AG10803 (cell line): ENCODE measurements around the gene MEPCE.
A peak's percentile ranks its signal among the peaks of the same experiment; 100 is the strongest.
"Not testable (repeated sequence)": the region's sequence is repeated elsewhere in the genome, so short reads cannot be mapped to it uniquely, and the experiment has no call there.

Experiments
- DNase-seq: peaks from one replicate; pipeline ENCODE4 v3.0.0; 2010; ENCODE audit warnings: low read depth
- H3K4me3 ChIP-seq: 2 replicates; pipeline ENCODE4 v1.5.1; 2011; ENCODE audit warnings: mild to moderate bottlenecking, low read length, control low read depth
- TF ChIP-seq, protein P1 (sequence below): conservative IDR thresholded peaks from 2 replicates; pipeline ENCODE4 v1.5.1; 2011; ENCODE audit warnings: mild to moderate bottlenecking, low read length, control low read depth, inconsistent platforms

Gene MEPCE

DNA sequence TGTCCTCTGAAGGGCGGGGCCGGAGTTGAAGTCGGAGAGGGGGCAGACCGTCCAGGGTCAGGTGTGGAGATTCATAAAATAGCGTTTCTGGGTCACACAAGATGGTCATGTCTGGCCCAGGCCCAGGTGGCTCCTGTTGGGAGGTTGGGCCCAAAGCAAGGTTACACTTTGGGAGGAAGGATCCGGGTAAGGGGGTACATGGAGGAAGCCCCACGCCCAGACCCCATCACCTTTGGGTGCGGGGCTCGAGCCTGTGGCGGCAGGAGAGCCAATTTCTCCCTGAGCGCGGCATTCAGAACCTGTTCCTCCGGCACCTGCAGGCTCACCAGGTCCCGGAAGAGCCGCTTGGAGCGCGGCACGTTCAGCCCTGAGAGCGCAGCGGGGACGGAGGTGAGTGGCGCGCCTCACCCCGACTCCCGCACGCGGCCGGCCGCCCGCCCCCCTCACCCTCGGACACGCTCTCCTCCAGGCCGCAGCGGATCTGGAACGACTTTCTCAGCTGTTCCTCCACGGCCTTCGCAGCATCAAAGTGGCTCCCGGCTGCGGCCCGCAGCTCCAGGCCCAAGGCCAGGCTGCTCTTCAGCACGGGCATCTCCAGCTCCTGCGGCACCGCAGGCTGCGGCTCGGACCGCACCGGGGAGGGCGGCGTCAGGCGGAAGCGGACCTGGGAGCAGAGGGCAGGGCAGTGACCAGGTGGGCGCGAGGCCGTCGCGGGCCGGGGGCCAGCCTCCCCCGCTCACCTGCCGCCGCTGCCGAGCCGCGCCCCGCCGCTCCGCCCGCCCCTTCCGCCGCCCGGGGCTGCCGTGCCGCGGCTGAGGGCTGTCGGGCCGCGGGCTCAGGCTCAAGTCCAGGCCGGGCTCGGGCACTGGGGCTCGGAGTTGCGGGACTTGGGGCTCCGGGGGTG is 6.0 kb downstream of the MEPCE start:
- H3K4me3 ChIP-seq: peak overlapping the region; percentile 86
- TF ChIP-seq, protein P1, sequence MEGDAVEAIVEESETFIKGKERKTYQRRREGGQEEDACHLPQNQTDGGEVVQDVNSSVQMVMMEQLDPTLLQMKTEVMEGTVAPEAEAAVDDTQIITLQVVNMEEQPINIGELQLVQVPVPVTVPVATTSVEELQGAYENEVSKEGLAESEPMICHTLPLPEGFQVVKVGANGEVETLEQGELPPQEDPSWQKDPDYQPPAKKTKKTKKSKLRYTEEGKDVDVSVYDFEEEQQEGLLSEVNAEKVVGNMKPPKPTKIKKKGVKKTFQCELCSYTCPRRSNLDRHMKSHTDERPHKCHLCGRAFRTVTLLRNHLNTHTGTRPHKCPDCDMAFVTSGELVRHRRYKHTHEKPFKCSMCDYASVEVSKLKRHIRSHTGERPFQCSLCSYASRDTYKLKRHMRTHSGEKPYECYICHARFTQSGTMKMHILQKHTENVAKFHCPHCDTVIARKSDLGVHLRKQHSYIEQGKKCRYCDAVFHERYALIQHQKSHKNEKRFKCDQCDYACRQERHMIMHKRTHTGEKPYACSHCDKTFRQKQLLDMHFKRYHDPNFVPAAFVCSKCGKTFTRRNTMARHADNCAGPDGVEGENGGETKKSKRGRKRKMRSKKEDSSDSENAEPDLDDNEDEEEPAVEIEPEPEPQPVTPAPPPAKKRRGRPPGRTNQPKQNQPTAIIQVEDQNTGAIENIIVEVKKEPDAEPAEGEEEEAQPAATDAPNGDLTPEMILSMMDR: no peak
- peak; percentile 27 for DNase-seq

DNA sequence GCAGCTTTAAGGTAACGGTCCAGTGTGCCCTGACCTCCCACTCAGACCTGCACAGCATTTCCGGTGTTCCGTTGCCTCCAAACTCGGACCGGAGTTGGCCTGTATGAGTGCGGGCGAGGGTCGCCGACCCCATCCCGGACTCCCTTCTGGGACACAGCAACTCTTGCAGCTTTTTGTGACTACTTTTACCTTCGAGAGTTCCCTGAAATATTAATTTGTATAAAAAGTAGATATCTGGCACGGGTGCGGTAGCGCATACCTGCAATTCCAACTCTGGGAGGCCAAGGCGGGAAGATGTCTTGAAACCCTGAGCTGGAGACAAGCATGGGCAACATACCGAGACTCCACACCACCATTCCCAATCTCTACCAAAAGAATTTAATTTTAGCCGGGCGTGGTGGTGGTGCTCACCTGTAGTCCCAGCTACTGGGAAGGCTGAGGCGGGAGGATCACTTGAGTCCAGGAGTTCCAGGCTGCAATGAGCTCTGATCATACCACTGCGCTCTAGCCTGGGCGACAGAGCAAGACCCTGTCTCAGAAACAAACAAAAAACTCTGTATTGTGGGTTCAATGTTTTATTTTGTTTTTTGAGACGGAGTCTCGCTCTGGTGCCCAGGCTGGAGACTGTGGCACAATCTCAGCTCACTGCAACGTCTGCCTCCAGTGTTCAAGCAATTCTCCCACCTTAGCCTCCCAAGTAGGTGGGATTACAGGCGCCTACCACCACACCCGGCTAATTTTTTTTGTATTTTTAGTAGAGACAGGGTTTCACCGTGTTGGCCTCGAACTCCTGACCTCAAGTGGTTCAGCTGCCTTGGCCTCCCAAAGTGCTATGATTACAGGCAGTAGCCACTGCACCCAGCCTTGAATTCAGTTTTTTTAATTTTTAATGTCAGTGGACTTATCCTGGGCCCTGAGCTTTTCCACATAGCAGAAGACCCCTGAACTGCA is 7.8 kb downstream of the MEPCE start:
- no peak overlapping the region for H3K4me3 ChIP-seq
- no peak for DNase-seq
- TF ChIP-seq, protein P1: no peak

DNA sequence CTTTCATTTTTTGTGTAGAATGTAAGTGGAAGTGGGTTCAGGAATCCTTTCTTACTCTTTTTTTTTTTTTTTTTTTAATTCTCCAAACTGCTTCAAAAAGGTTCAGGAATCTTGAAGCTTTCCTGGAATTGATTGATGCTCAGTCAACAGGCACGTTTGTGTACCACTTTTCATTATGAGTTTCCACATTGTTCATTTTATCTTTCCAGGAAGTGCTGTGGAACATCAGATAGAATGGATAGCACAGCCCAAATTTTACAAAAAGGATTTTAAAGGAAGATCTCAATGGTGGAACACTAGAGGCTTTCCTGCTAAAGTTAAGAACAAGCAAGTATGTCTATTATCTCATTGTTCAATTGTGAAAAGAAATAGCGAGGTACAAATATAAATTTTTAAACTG is 8.5 kb downstream of the MEPCE start:
- TF ChIP-seq, protein P1: no peak
- H3K4me3 ChIP-seq: no peak overlapping the region
- DNase-seq: no peak

DNA sequence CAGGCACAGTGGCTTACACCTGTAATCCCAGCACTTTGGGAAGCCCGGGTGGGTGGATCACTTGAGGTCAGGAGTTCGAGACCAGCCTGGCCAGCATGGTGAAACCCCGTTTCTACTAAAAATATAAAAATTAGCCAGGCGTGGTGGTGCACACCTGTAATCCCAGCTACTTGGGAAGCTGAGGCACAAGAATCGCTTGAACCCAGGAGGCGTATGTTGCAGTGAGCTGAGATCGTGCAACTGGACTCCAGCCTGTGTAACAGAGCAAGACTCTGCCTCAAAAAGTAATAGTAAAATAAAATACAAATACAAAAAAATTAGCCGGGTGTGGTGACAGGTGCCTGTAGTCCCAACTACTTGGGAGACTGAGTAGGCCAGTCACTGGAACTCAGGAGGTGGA is 9.1 kb downstream of the MEPCE start:
- H3K4me3 ChIP-seq, DNase-seq: not testable (repeated sequence)

DNA sequence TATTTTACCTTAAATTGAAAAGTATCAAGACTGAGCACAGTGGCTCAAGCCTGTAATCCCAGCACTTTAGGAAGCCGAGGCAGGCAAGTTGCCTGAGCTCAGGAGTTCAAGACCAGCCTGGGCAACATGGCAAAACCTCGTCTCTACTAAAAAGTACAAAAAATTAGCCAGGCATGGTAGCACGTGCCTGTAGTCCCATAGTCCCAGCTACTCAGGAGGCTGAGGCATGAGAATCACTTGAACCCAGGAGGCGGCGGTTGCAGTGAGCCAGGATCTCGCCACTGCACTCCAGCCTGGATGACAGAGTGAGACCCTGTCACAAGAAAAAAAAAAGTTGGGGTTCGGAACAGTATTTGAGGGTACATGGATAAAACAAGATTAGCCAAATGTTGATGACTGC is 9.6 kb downstream of the MEPCE start:
- DNase-seq: not testable (repeated sequence)

DNA sequence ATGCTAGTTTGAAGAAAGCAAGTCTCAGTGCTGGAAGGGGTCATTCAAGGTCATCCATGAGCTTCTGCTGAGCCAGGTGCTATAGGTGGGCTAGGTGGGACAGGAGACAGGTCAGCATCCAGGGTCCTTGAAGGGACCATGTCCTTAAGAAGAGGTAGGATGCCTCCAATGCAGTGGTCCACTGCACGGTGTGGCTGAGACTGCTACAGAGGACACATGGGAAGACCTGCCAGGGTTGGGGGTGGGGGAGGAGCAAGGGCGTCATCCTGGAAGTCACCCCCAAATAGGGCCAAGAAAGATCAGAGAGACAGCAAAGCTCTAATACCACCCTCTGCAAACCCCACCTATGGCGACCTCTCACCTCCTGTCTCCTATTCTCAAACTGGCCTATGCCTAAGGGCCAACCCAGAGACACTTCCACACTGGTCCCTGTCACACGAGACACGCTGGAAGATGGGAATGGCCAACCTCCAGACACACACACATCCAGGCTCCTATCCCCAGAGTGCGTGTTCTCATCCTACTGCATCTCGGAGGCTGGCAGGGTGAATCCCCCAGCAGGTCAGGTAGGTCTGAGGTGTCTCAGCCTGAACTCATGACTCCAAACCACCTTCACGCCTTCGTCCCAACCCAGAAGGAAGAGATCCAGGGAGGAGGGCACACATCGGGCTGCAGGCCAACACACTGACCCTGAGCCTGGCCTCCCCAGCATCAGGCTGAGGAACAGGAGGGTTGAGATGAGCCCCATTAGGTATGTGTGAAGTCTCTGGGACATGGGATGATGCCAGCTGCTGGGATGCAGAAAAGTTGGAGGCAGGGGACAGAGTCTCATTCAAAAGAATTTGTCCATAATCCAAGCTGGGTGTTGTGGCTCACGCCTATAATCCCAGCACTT is 12.3 kb downstream of the MEPCE start:
- no peak for DNase-seq

More for the DNA sequence above, 9.6 kb downstream of the MEPCE start:
- H3K4me3 ChIP-seq: not testable (repeated sequence)

DNA sequence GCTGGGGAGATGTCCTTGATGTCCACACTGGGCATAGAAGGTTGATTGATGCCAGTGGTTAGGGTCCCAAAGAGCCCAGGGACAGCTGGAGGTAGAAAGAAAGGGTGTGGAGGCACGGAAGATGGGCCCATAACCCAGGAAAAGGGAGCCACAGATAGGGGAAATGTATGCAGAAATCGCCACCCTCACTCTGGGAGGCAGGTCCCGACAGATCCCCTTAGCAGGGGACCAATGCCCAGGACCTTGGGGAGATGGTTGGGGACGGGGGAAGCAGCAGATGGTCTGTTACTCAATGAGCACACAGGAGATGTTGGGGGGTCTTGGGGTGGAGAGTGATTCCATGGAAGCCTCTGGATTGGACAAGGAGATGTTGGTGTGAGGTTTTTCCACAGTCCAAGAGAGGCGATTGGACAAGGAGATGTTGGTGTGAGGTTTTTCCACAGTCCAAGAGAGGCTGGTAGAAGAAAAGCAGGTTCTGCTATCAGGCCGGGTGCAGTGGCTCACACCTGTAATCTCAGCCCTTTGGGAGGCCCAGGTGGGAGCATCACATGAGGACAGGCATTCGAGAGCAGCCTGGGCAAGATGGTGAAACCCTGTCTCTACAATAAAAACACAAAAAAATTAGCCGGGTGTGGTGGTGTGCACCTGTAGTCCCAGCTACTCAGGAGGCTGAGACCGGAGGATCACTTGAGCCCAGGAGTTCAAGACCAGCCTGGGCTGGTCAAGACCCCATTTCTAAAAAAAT is 13.6 kb downstream of the MEPCE start:
- TF ChIP-seq, protein P1: no peak
- no peak overlapping the region for H3K4me3 ChIP-seq
- no peak for DNase-seq

More for the DNA sequence above, 12.3 kb downstream of the MEPCE start:
- TF ChIP-seq, protein P1: no peak
- H3K4me3 ChIP-seq: no peak overlapping the region
